K562 (cell line): Measurements from ENCODE around the gene NTRK1. TPM values are rescaled to one million over a fixed set of nuclear protein-coding genes. Genes with fewer than 3 reads are reported as not detected.
A peak's percentile ranks its signal among the peaks of the same experiment; 100 is the strongest.

ENCODE experiments used
- ATAC-seq: fragments of 200-7000 bp; cut with Tn5 transposase; 3 replicates; pipeline ENCODE4 v1.9.1; 2020; ENCODE audit warnings: moderate library complexity
- BruUV-seq: library from RNA; stranded (reverse); fragments of 400-500 nt; replicated peaks from 2 replicates; lab custom pipeline; 2021; lab: Mats Ljungman, UMichigan
- CTCF ChIA-PET: fragments of 300-600 bp; formaldehyde crosslinking; extraction: SDS; loops from one replicate; lab custom pipeline; 2021; ENCODE audit warnings: low intra/inter-chr PET ratio; lab: Yijun Ruan, JAX
- POLR2A ChIA-PET: fragments of 300-600, 350-650 bp; sonication (Branson Sonifier 250); formaldehyde crosslinking; extraction: SDS; loops from one replicate; lab custom pipeline; 2021; ENCODE audit warnings: antibody characterized with exemption, inconsistent platforms; lab: Yijun Ruan, JAX
- DNase-seq, 4 experiments: peaks; one replicate each; pipeline versions ENCODE4 v3.0.0 to v3.0.0-alpha.2; 2011 to 2018; ENCODE audit warnings: low spot score in 3 of 4, mixed read lengths in 3 of 4; ENCODE audit errors: extremely low read depth in 1 of 4
- FAIRE-seq: peaks from 2 replicates; lab custom pipeline; 2011; peaks lifted over from hg19 to GRCh38; lab: Jason Lieb, UNC
- H2AFZ ChIP-seq: 2 replicates; pipeline ENCODE4 v1.6.0; 2011; ENCODE audit warnings: low read depth, low read length, control low read depth, inconsistent platforms
- H3K27ac ChIP-seq: fragments of 200-600 bp; 3 replicates; pipeline ENCODE4 v1.8.0; 2011; ENCODE audit warnings: low read depth, mild to moderate bottlenecking, control low read depth, inconsistent platforms, low read length, moderate library complexity, mixed read lengths; ENCODE audit errors: extremely low read depth
- H3K27me3 ChIP-seq, 2 experiments: fragments of 300-600 bp in 1 of 2; 2 replicates in 1 of 2; 3 replicates in 1 of 2; pipeline versions ENCODE4 v1.6.0 to v1.8.0; 2011; ENCODE audit warnings: inconsistent platforms in 2 of 2, low read length in 2 of 2, mild to moderate bottlenecking in 1 of 2, mixed read lengths in 1 of 2, moderate library complexity in 1 of 2; ENCODE audit not compliant: control insufficient read depth in 2 of 2, insufficient read depth in 2 of 2
- H3K36me3 ChIP-seq: fragments of 300-600 bp; 3 replicates; pipeline ENCODE4 v1.8.0; 2011; ENCODE audit warnings: mild to moderate bottlenecking, low read length, inconsistent platforms; ENCODE audit not compliant: control insufficient read depth, insufficient read depth
- H3K4me1 ChIP-seq, 2 experiments: fragments of 200-600 bp in 1 of 2; replicated peaks in 1 of 2; 2 replicates in 1 of 2; 3 replicates in 1 of 2; pipeline versions ENCODE4 v1.5.1 to v1.8.0; 2011; ENCODE audit warnings: inconsistent platforms in 2 of 2, low read length in 2 of 2, mild to moderate bottlenecking in 1 of 2, mixed read lengths in 1 of 2, moderate library complexity in 1 of 2; ENCODE audit not compliant: control insufficient read depth in 2 of 2, insufficient read depth in 2 of 2
- H3K4me2 ChIP-seq: 2 replicates; pipeline ENCODE4 v1.6.1; 2011; ENCODE audit warnings: low read length, control low read depth, inconsistent platforms, mixed read lengths; ENCODE audit not compliant: insufficient read depth
- H3K4me3 ChIP-seq: fragments of 200-600 bp; sonication (generic), shearing (Covaris generic); 2 replicates; pipeline ENCODE4 v1.5.1; 2016; ENCODE audit warnings: control low read depth, inconsistent platforms
- H3K79me2 ChIP-seq: fragments of 200-600 bp; 3 replicates; pipeline ENCODE4 v1.8.0; 2011; ENCODE audit warnings: low read length, inconsistent platforms; ENCODE audit not compliant: control insufficient read depth, insufficient read depth
- H3K9ac ChIP-seq, 2 experiments: 2 replicates each; pipeline versions ENCODE4 v1.6.0 to v1.6.1; 2011; ENCODE audit warnings: low read depth in 2 of 2, low read length in 2 of 2, control low read depth in 1 of 2, inconsistent platforms in 1 of 2, mild to moderate bottlenecking in 1 of 2, mixed read lengths in 1 of 2; ENCODE audit not compliant: insufficient read depth in 1 of 2
- H3K9me1 ChIP-seq: one replicate; pipeline ENCODE4 v1.6.0; 2011; ENCODE audit warnings: inconsistent platforms, mild to moderate bottlenecking, low read length, moderate library complexity; ENCODE audit not compliant: control insufficient read depth, insufficient read depth
- H3K9me3 ChIP-seq: replicated peaks from 2 replicates; pipeline ENCODE4 v1.5.1; 2011; ENCODE audit warnings: low read depth, low read length, inconsistent platforms; ENCODE audit not compliant: control insufficient read depth, insufficient read depth
- H4K20me1 ChIP-seq: replicated peaks from 2 replicates; pipeline ENCODE4 v1.6.1; 2011; ENCODE audit warnings: low read length, inconsistent platforms, mixed read lengths; ENCODE audit not compliant: control insufficient read depth, insufficient read depth
- ARID2 ChIP-seq: fragments of 450-650 bp; IDR thresholded peaks from 2 replicates; pipeline ENCODE4 v1.6.1; 2017; ENCODE audit warnings: antibody characterized with exemption, mild to moderate bottlenecking
- C11orf30 ChIP-seq: fragments of 450-650 bp; IDR thresholded peaks from 2 replicates; pipeline ENCODE4 v1.6.1; 2016; ENCODE audit warnings: low read depth, mild to moderate bottlenecking
- CBFA2T2 ChIP-seq: fragments of 450-650 bp; conservative IDR thresholded peaks from 2 replicates; pipeline ENCODE4 v1.6.1; 2017; ENCODE audit warnings: mild to moderate bottlenecking
- CCNT2 ChIP-seq: IDR thresholded peaks from 2 replicates; pipeline ENCODE4 v1.6.1; 2011; ENCODE audit warnings: borderline replicate concordance, low read depth, mild to moderate bottlenecking, moderate library complexity, mixed read lengths, low read length; ENCODE audit not compliant: insufficient read length; ENCODE audit errors: extremely low read depth
- EP300 ChIP-seq: IDR thresholded peaks from 2 replicates; pipeline ENCODE4 v1.6.1; 2012; ENCODE audit warnings: low read length, improper control_type of control experiment
- FUS ChIP-seq: fragments of 200-400 bp; formaldehyde crosslinking; optimal IDR thresholded peaks from 2 replicates; pipeline ENCODE3; 2017; ENCODE audit warnings: low read depth, low read length
- GATA2 ChIP-seq: sonication (generic); formaldehyde crosslinking; IDR thresholded peaks from 2 replicates; pipeline ENCODE4 v1.4.0; 2020; ENCODE audit warnings: mild to moderate bottlenecking, missing genetic modification reagents
- HDAC1 ChIP-seq, 2 experiments: fragments of 450-650 bp; IDR thresholded peaks; 2 replicates each; pipeline ENCODE4 v1.6.1; 2016 to 2017; ENCODE audit warnings: inconsistent platforms in 1 of 2, mild to moderate bottlenecking in 1 of 2, moderate library complexity in 1 of 2
- ID3 ChIP-seq, 2 experiments: fragments of 250-450 bp in 1 of 2; fragments of 450-650 bp in 1 of 2; sonication (Bioruptor Pico) in 1 of 2; IDR thresholded peaks; 2 replicates each; pipeline versions ENCODE4 v1.6.1 to v1.8.0; 2016 to 2021; ENCODE audit warnings: mild to moderate bottlenecking in 2 of 2, moderate library complexity in 2 of 2, missing compliant biosample characterization in 1 of 2, missing genetic modification characterization in 1 of 2
- KDM1A ChIP-seq, 2 experiments: fragments of 450-650 bp; IDR thresholded peaks; 2 replicates each; pipeline ENCODE4 v1.6.1; 2016; ENCODE audit warnings: mild to moderate bottlenecking in 2 of 2
- KDM2B ChIP-seq: fragments of 250-450 bp; sonication (Bioruptor Pico); IDR thresholded peaks from 2 replicates; pipeline ENCODE4 v1.8.0; 2021; ENCODE audit warnings: mild to moderate bottlenecking, moderate library complexity
- MBD2 ChIP-seq: sonication (generic); IDR thresholded peaks from 2 replicates; pipeline ENCODE4 v1.6.1; 2016; ENCODE audit warnings: low read depth, borderline replicate concordance
- MEIS2 ChIP-seq: fragments of 450-650 bp; IDR thresholded peaks from 2 replicates; pipeline ENCODE4 v1.6.1; 2014; ENCODE audit warnings: mild to moderate bottlenecking; ENCODE audit not compliant: partially characterized antibody
- NCOR1 ChIP-seq: fragments of 450-650 bp; IDR thresholded peaks from 2 replicates; pipeline ENCODE4 v1.6.1; 2016; ENCODE audit warnings: mild to moderate bottlenecking, moderate library complexity
- NFIC ChIP-seq: fragments of 450-650 bp; IDR thresholded peaks from 2 replicates; pipeline ENCODE4 v1.6.1; 2017; ENCODE audit warnings: mild to moderate bottlenecking, inconsistent platforms
- RBM39 ChIP-seq: fragments of 200-400 bp; formaldehyde crosslinking; optimal IDR thresholded peaks from 2 replicates; pipeline ENCODE3; 2018; ENCODE audit warnings: low read depth, low read length
- RCOR1 ChIP-seq, 2 experiments: IDR thresholded peaks; 2 replicates each; pipeline ENCODE4 v1.6.1; 2012; ENCODE audit warnings: low read depth in 2 of 2, low read length in 2 of 2, borderline replicate concordance in 1 of 2, improper control_type of control experiment in 1 of 2
- SMARCA4 ChIP-seq: fragments of 450-650 bp; IDR thresholded peaks from 2 replicates; pipeline ENCODE4 v1.6.1; 2016
- SMARCE1 ChIP-seq: fragments of 450-650 bp; IDR thresholded peaks from 2 replicates; pipeline ENCODE4 v1.7.1; 2016; ENCODE audit warnings: mild to moderate bottlenecking
- TEAD4 ChIP-seq, 2 experiments: sonication (generic) in 1 of 2; formaldehyde crosslinking in 1 of 2; IDR thresholded peaks; 2 replicates each; pipeline versions ENCODE4 v1.6.1 to v1.8.0; 2012 to 2022; ENCODE audit warnings: borderline replicate concordance in 1 of 2, inconsistent platforms in 1 of 2, low read length in 1 of 2, mild to moderate bottlenecking in 1 of 2, missing genetic modification reagents in 1 of 2
- XRCC5 ChIP-seq: fragments of 200-400 bp; formaldehyde crosslinking; IDR thresholded peaks from 2 replicates; pipeline ENCODE4 v1.6.1; 2017; ENCODE audit warnings: low read depth, mild to moderate bottlenecking, low read length
- ZC3H11A ChIP-seq: IDR thresholded peaks from 2 replicates; pipeline ENCODE4 v1.6.1; 2012; ENCODE audit warnings: low read depth, low read length, improper control_type of control experiment
- ZFX ChIP-seq: sonication (generic); formaldehyde crosslinking; IDR thresholded peaks from 2 replicates; pipeline ENCODE4 v1.8.0; 2022; ENCODE audit warnings: mild to moderate bottlenecking, missing genetic modification reagents, moderate library complexity
- ZNF589 ChIP-seq: fragments of 200-800 bp; sonication (Bioruptor generic); IDR thresholded peaks from 2 replicates; pipeline ENCODE4 v1.6.1; 2016; ENCODE audit warnings: low read depth, missing genetic modification characterization, missing compliant biosample characterization
- WGBS: fragments of 100-300 bp; shearing (Covaris generic); methylation state at CpG from one replicate; pipeline ENCODE4 v1.1.6; 2016; ENCODE audit warnings: low coverage, mixed read lengths; ENCODE audit not compliant: insufficient coverage; ENCODE audit errors: missing lambda C conversion rate; 5-methylcytosine and 5-hydroxymethylcytosine counted together
- in situ Hi-C: fragments of 300-500 bp; cut with MboI; formaldehyde crosslinking; loops from 4 replicates; pipeline ENCODE4 v1.15.0; 2018; ENCODE audit warnings: inconsistent platforms, mixed read lengths
- intact Hi-C: fragments of 100-400 bp; cut with micrococcal nuclease; formaldehyde crosslinking; loops from 2 replicates; pipeline ENCODE4 v1.14.2; 2022
- polyA plus RNA-seq, 8 experiments: library from polyadenylated mRNA; depleted of rRNA in 4 of 8; stranded (reverse) in 5 of 8; unstranded in 3 of 8; fragments of >200 nt; fragmentation: Nextera tagmentation in 2 of 8; fragmentation: Illumina TruSeq in 1 of 8; extraction: Ambion mirVana in 2 of 8; extraction: Trizol in 1 of 8; gene quantifications; 2 replicates each; pipeline versions ENCODE4 v1.2.1 to v1.2.3, GENCODE V29; 2011 to 2014; ENCODE audit warnings: inconsistent platforms in 1 of 8, missing spikeins in 1 of 8
- total RNA-seq, 7 experiments: library from RNA; depleted of rRNA in 6 of 7; stranded (reverse); fragments of >200 nt in 6 of 7; fragmentation: Illumina TruSeq in 2 of 7; extraction: Trizol in 2 of 7; gene quantifications; 2 replicates each; pipeline versions ENCODE4 v1.2.1 to v1.2.3, GENCODE V29; 2011 to 2021; ENCODE audit warnings: low replicate concordance in 1 of 7

Gene NTRK1
- total and polyA plus RNA-seq, 9 of the 15 experiments (the other 6 are each of a cell fraction or from before 2014, with no cell fraction given): 0.46 to 30.0 (median 7.9) TPM

- POLR2A ChIA-PET: interaction anchor here (0.8 to 3.4 kb wide), 6 partner anchors 9 to 88 kb away, joined by 3 to 17 read pairs (median 4); partner anchors contain the start of gene NTRK1
- WGBS: 12% methylated on average over 9 of the region's 9 CpGs
- intact Hi-C loops: no loop called here
- TF ChIP-seq MBD2 (peak; percentile 34; the same call in 1 of the 2 replicates), ZFX (CRISPR knock-in tag) (peak; percentile 34; the same call in 1 of the 2 replicates), ZNF589 (CRISPR knock-in tag) (no peak), EP300 (peak; percentile 62), NFIC (peak; percentile 74), ZC3H11A (no peak), XRCC5 (no peak), ARID2 (no peak), TEAD4 (IDR thresholded peaks at IDR 0.05; ENCODE audit: low read length) (peak; percentile 69), TEAD4 (CRISPR knock-in tag; IDR thresholded peaks at IDR 0.05; ENCODE audit: borderline replicate concordance) (no peak), GATA2 (no peak), CCNT2 (peak; percentile 66), RCOR1 (IDR thresholded peaks at IDR 0.05; ENCODE audit: borderline replicate concordance in 1 of 2, low read depth in 2 of 2, low read length in 2 of 2) (peak in 1 of 2 experiments; percentile 91; a peak in 2 of 4 replicates), NCOR1 (peak; percentile 46; the same call in 1 of the 2 replicates), KDM1A (IDR thresholded peaks at IDR 0.05) (peak; percentile 46 to 56; a peak in 2 of 4 replicates), FUS (no peak), HDAC1 (IDR thresholded peaks at IDR 0.05) (peak in 1 of 2 experiments; percentile 33; a peak in 1 of 4 replicates), KDM2B (CRISPR knock-in tag) (no peak), ID3 (CRISPR knock-in tag; IDR thresholded peaks at IDR 0.05) (no peak), ID3 (tag; IDR thresholded peaks at IDR 0.05) (0 out of 2 replicates have a peak, but pooled peaks have one; percentile 19), RBM39 (no peak), SMARCA4 (peak; percentile 75), C11orf30 (no peak), MEIS2 (peak; percentile 30), CBFA2T2 (peak; percentile 65), SMARCE1 (peak; percentile 40; the same call in 1 of the 2 replicates)
Observed at GRCh38 chr1:156869455-156869854, 8.8 kb downstream of the NTRK1 start.

More at GRCh38 chr1:156869455-156869854, 8.8 kb downstream of the NTRK1 start:
- H4K20me1 ChIP-seq: no peaks in the 10 kb centered on the region
- in situ Hi-C loops: no loop called here
- peak in 3 of 4 experiments; percentile 61 to 66 (median 65) for DNase-seq
- H2AFZ ChIP-seq: no peak overlapping the region
- peak overlapping the region; percentile 45 for H3K4me2 ChIP-seq
- no peaks in the 10 kb centered on the region for H3K27me3 ChIP-seq
- H3K79me2 ChIP-seq: peaks cover 15% of the 10 kb centered on the region; the same call in 2 of the 3 replicates
- FAIRE-seq: peak; percentile 55
- CTCF ChIA-PET: no interaction called here
- no TSS peak for BruUV-seq
- H3K4me1 ChIP-seq: peaks cover 49 to 61% of the 10 kb centered on the region in 2 experiments
- H3K9me3 ChIP-seq: no peaks in the 10 kb centered on the region
- no peak overlapping the region for H3K4me3 ChIP-seq
- peaks cover 5% of the 10 kb centered on the region; the same call in 2 of the 3 replicates for H3K36me3 ChIP-seq
- H3K27ac ChIP-seq: peak overlapping the region; percentile 40; the same call in 2 of the 3 replicates
- ATAC-seq: peak; percentile 28
- H3K9me1 ChIP-seq: peaks cover 4% of the 10 kb centered on the region
- H3K9ac ChIP-seq: peak overlapping the region in 1 of 2 experiments; percentile 83; a peak in 2 of 4 replicates
